WTC11 (cell line): ENCODE results near the gene CSNK1G1. TPM values are rescaled to one million over a fixed set of nuclear protein-coding genes. Genes with fewer than 3 reads are reported as not detected.

Experiments
- ATAC-seq: fragments of 200-7000 bp; cut with Tn5 transposase; 2 replicates; pipeline ENCODE4 v1.10.0; 2021; ENCODE audit warnings: mild to moderate bottlenecking, moderate library complexity
- CTCF ChIA-PET: fragments of 300-600 bp; sonication (Branson Sonifier 250); formaldehyde crosslinking; loops from one replicate; lab custom pipeline; 2021; ENCODE audit warnings: antibody characterized with exemption; lab: Charles Lee
- POLR2A ChIA-PET: fragments of 350-600 bp; sonication (Branson Sonifier 250); formaldehyde crosslinking; loops from one replicate; lab custom pipeline; 2021; ENCODE audit warnings: antibody characterized with exemption; lab: Charles Lee
- DNase-seq: peaks from one replicate; pipeline ENCODE4 v3.0.0; 2021; ENCODE audit warnings: low spot score
- H3K27ac Mint-ChIP-seq: 2 replicates; pipeline ENCODE4 v1.8.0; 2021; ENCODE audit warnings: mixed read lengths
- H3K27me3 Mint-ChIP-seq: 2 replicates; pipeline ENCODE4 v1.8.0; 2021; ENCODE audit warnings: low read depth, mild to moderate bottlenecking, moderate library complexity, mixed read lengths
- H3K36me3 Mint-ChIP-seq: 2 replicates; pipeline ENCODE4 v1.8.0; 2021; ENCODE audit warnings: mixed read lengths
- H3K4me1 Mint-ChIP-seq: 2 replicates; pipeline ENCODE4 v1.8.0; 2022; ENCODE audit warnings: mixed read lengths
- H3K4me3 Mint-ChIP-seq: 2 replicates; pipeline ENCODE4 v1.8.0; 2021; ENCODE audit warnings: mild to moderate bottlenecking, moderate library complexity, mixed read lengths
- H3K9me3 Mint-ChIP-seq: 2 replicates; pipeline ENCODE4 v1.8.0; 2021; ENCODE audit warnings: mixed read lengths
- CTCF ChIP-seq: fragments of 200-600 bp; IDR thresholded peaks from 2 replicates; pipeline ENCODE4 v1.8.0; 2022; ENCODE audit warnings: antibody characterized with exemption
- EMX1 ChIP-seq: fragments of 250-450 bp; sonication (Bioruptor Pico); IDR thresholded peaks from 2 replicates; pipeline ENCODE4 v1.8.0; 2021; ENCODE audit warnings: mild to moderate bottlenecking
- ETV6 ChIP-seq: sonication (generic); formaldehyde crosslinking; IDR thresholded peaks from 2 replicates; pipeline ENCODE4 v1.8.1; 2022; ENCODE audit warnings: mild to moderate bottlenecking, missing genetic modification reagents
- FOXJ3 ChIP-seq: sonication (generic); formaldehyde crosslinking; IDR thresholded peaks from 2 replicates; pipeline ENCODE4 v1.9.0; 2021; ENCODE audit warnings: missing genetic modification reagents, mild to moderate bottlenecking, borderline replicate concordance
- FOXP4 ChIP-seq: sonication (generic); formaldehyde crosslinking; IDR thresholded peaks from 2 replicates; pipeline ENCODE4 v1.8.0; 2022; ENCODE audit warnings: mild to moderate bottlenecking, missing genetic modification reagents
- GABPB1 ChIP-seq: sonication (generic); formaldehyde crosslinking; IDR thresholded peaks from 2 replicates; pipeline ENCODE4 v1.8.1; 2023; ENCODE audit warnings: mild to moderate bottlenecking, missing genetic modification reagents
- GTF2I ChIP-seq: fragments of 250-450 bp; sonication (Bioruptor Pico); conservative IDR thresholded peaks from 2 replicates; pipeline ENCODE4 v1.4.0; 2021; ENCODE audit warnings: mild to moderate bottlenecking
- HMGA2 ChIP-seq: fragments of 250-450 bp; sonication (Bioruptor Pico); IDR thresholded peaks from 2 replicates; pipeline ENCODE4 v1.4.0; 2021; ENCODE audit warnings: mild to moderate bottlenecking, moderate library complexity
- JAZF1 ChIP-seq: fragments of 250-450 bp; sonication (Bioruptor Pico); IDR thresholded peaks from 2 replicates; pipeline ENCODE4 v1.9.0; 2021; ENCODE audit warnings: moderate library complexity, mild to moderate bottlenecking, inconsistent platforms
- MAX ChIP-seq: sonication (generic); formaldehyde crosslinking; IDR thresholded peaks from 2 replicates; pipeline ENCODE4 v1.8.0; 2022; ENCODE audit warnings: mild to moderate bottlenecking, missing genetic modification reagents
- MYBL2 ChIP-seq: sonication (generic); formaldehyde crosslinking; IDR thresholded peaks from 2 replicates; pipeline ENCODE4 v1.8.1; 2023; ENCODE audit warnings: mild to moderate bottlenecking, moderate library complexity, missing genetic modification reagents
- NFYB ChIP-seq: sonication (generic); formaldehyde crosslinking; conservative IDR thresholded peaks from 2 replicates; pipeline ENCODE4 v1.8.0; 2022; ENCODE audit warnings: low read depth, missing genetic modification reagents
- NR2C2 ChIP-seq: sonication (generic); formaldehyde crosslinking; IDR thresholded peaks from 2 replicates; pipeline ENCODE4 v1.8.0; 2022; ENCODE audit warnings: mild to moderate bottlenecking, missing genetic modification reagents
- PRRX2 ChIP-seq: fragments of 250-450 bp; sonication (Bioruptor Pico); IDR thresholded peaks from 2 replicates; pipeline ENCODE4 v1.8.0; 2021; ENCODE audit warnings: mild to moderate bottlenecking
- TEAD1 ChIP-seq: sonication (generic); formaldehyde crosslinking; IDR thresholded peaks from 2 replicates; pipeline ENCODE4 v1.8.0; 2022; ENCODE audit warnings: mild to moderate bottlenecking, missing genetic modification reagents
- TEAD4 ChIP-seq: sonication (generic); formaldehyde crosslinking; IDR thresholded peaks from 2 replicates; pipeline ENCODE4 v1.8.0; 2022; ENCODE audit warnings: mild to moderate bottlenecking, missing genetic modification reagents
- ZBTB43 ChIP-seq: sonication (generic); formaldehyde crosslinking; IDR thresholded peaks from 2 replicates; pipeline ENCODE4 v1.8.1; 2023; ENCODE audit warnings: mild to moderate bottlenecking, missing genetic modification reagents
- ZNF219 ChIP-seq: sonication (generic); formaldehyde crosslinking; IDR thresholded peaks from 2 replicates; pipeline ENCODE4 v1.8.0; 2023; ENCODE audit warnings: missing genetic modification reagents, mild to moderate bottlenecking, borderline replicate concordance
- ZNF317 ChIP-seq: sonication (generic); formaldehyde crosslinking; IDR thresholded peaks from 2 replicates; pipeline ENCODE4 v1.8.1; 2023; ENCODE audit warnings: low read depth, mild to moderate bottlenecking, moderate library complexity, missing genetic modification reagents, borderline replicate concordance
- ZNF396 ChIP-seq: fragments of 250-450 bp; sonication (Bioruptor Pico); IDR thresholded peaks from 2 replicates; pipeline ENCODE4 v1.8.0; 2021; ENCODE audit warnings: mild to moderate bottlenecking, moderate library complexity, borderline replicate concordance
- ZNF416 ChIP-seq: fragments of 250-450 bp; sonication (Bioruptor Pico); IDR thresholded peaks from 2 replicates; pipeline ENCODE4 v1.9.0; 2021; ENCODE audit warnings: mild to moderate bottlenecking, inconsistent platforms
- total RNA-seq: library from RNA; stranded (reverse); gene quantifications from 3 replicates; pipeline ENCODE4 v1.2.3, GENCODE V29; 2021
- TF ChIP-seq, protein P1 (sequence below): fragments of 250-450 bp; sonication (Bioruptor Pico); IDR thresholded peaks from 2 replicates; pipeline ENCODE4 v1.9.0; 2021; ENCODE audit warnings: mild to moderate bottlenecking, borderline replicate concordance
- TF ChIP-seq, protein P2 (sequence below): sonication (generic); formaldehyde crosslinking; IDR thresholded peaks from 2 replicates; pipeline ENCODE4 v1.8.0; 2023; ENCODE audit warnings: mild to moderate bottlenecking, missing genetic modification reagents

The CSNK1G1 gene
- total RNA-seq, 1 experiment from 2014 or later, result 19.3 TPM

GRCh38 chr15:64153480-64154367 lies 202.2 kb downstream of the CSNK1G1 start:
- POLR2A ChIA-PET, result interaction anchor here (0.5 to 1.6 kb wide), 5 partner anchors 9 to 580 kb away, joined by 3 to 9 read pairs (median 3); partner anchors contain the start of genes CIAO2A and PPIB
- CTCF ChIA-PET, result interaction anchor here (0.5 to 2.7 kb wide), 48 partner anchors 9 to 601 kb away, joined by 3 to 45 read pairs (median 4); partner anchors contain the start of genes CIAO2A, CSNK1G1, DAPK2 and PPIB
- Mint-ChIP-seq H3K27me3 (peaks cover 32% of the 10 kb centered on the region), H3K4me3 (peak overlapping the region; percentile 75), H3K36me3 (peaks cover 37% of the 10 kb centered on the region), H3K27ac (no peak overlapping the region), H3K4me1 (peaks cover 19% of the 10 kb centered on the region), H3K9me3 (no peaks in the 10 kb centered on the region)
- ATAC-seq (peak; percentile 69), DNase-seq (peak; percentile 96)
- TF ChIP-seq ZNF396 (no peak), MYBL2 (CRISPR knock-in tag) (no peak), NR2C2 (CRISPR knock-in tag) (no peak), CTCF (peak; percentile 96), PRRX2 (CRISPR knock-in tag) (no peak), MAX (CRISPR knock-in tag) (peak; percentile 16; the same call in 1 of the 2 replicates), EMX1 (CRISPR knock-in tag) (peak; percentile 24; the same call in 1 of the 2 replicates), TEAD1 (CRISPR knock-in tag) (peak; percentile 52; the same call in 1 of the 2 replicates), ZNF317 (CRISPR knock-in tag) (no peak), ZBTB43 (CRISPR knock-in tag) (no peak), ZNF416 (no peak; the same call in none of the 2 replicates), GABPB1 (CRISPR knock-in tag) (no peak; the same call in 1 of the 2 replicates), JAZF1 (no peak), HMGA2 (no peak), NFYB (no peak), ZNF219 (no peak), GTF2I (CRISPR knock-in tag) (no peak), TEAD4 (CRISPR knock-in tag) (no peak), FOXP4 (CRISPR knock-in tag) (no peak), ETV6 (CRISPR knock-in tag) (peak; percentile 56; the same call in 1 of the 2 replicates), FOXJ3 (no peak)
- TF ChIP-seq, protein P1, sequence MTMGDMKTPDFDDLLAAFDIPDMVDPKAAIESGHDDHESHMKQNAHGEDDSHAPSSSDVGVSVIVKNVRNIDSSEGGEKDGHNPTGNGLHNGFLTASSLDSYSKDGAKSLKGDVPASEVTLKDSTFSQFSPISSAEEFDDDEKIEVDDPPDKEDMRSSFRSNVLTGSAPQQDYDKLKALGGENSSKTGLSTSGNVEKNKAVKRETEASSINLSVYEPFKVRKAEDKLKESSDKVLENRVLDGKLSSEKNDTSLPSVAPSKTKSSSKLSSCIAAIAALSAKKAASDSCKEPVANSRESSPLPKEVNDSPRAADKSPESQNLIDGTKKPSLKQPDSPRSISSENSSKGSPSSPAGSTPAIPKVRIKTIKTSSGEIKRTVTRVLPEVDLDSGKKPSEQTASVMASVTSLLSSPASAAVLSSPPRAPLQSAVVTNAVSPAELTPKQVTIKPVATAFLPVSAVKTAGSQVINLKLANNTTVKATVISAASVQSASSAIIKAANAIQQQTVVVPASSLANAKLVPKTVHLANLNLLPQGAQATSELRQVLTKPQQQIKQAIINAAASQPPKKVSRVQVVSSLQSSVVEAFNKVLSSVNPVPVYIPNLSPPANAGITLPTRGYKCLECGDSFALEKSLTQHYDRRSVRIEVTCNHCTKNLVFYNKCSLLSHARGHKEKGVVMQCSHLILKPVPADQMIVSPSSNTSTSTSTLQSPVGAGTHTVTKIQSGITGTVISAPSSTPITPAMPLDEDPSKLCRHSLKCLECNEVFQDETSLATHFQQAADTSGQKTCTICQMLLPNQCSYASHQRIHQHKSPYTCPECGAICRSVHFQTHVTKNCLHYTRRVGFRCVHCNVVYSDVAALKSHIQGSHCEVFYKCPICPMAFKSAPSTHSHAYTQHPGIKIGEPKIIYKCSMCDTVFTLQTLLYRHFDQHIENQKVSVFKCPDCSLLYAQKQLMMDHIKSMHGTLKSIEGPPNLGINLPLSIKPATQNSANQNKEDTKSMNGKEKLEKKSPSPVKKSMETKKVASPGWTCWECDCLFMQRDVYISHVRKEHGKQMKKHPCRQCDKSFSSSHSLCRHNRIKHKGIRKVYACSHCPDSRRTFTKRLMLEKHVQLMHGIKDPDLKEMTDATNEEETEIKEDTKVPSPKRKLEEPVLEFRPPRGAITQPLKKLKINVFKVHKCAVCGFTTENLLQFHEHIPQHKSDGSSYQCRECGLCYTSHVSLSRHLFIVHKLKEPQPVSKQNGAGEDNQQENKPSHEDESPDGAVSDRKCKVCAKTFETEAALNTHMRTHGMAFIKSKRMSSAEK, result no peak
- TF ChIP-seq, protein P2, sequence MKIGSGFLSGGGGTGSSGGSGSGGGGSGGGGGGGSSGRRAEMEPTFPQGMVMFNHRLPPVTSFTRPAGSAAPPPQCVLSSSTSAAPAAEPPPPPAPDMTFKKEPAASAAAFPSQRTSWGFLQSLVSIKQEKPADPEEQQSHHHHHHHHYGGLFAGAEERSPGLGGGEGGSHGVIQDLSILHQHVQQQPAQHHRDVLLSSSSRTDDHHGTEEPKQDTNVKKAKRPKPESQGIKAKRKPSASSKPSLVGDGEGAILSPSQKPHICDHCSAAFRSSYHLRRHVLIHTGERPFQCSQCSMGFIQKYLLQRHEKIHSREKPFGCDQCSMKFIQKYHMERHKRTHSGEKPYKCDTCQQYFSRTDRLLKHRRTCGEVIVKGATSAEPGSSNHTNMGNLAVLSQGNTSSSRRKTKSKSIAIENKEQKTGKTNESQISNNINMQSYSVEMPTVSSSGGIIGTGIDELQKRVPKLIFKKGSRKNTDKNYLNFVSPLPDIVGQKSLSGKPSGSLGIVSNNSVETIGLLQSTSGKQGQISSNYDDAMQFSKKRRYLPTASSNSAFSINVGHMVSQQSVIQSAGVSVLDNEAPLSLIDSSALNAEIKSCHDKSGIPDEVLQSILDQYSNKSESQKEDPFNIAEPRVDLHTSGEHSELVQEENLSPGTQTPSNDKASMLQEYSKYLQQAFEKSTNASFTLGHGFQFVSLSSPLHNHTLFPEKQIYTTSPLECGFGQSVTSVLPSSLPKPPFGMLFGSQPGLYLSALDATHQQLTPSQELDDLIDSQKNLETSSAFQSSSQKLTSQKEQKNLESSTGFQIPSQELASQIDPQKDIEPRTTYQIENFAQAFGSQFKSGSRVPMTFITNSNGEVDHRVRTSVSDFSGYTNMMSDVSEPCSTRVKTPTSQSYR, result no peak
